HepG2 (cell line): ENCODE measurements around the gene DDRGK1. TPM values are rescaled to one million over a fixed set of nuclear protein-coding genes. Genes with fewer than 3 reads are reported as not detected.

Source experiments
- FOXK2 ChIP-seq: fragments of 450-650 bp; IDR thresholded peaks from 2 replicates; pipeline ENCODE4 v1.6.1; 2016
- GMEB1 ChIP-seq: sonication (generic); formaldehyde crosslinking; IDR thresholded peaks from 2 replicates; pipeline ENCODE4 v1.5.1; 2020; ENCODE audit warnings: missing genetic modification reagents, mild to moderate bottlenecking, borderline replicate concordance
- HNF4A ChIP-seq: sonication (generic); formaldehyde crosslinking; IDR thresholded peaks from 2 replicates; pipeline ENCODE4 v1.4.0; 2020; ENCODE audit warnings: missing genetic modification reagents
- HNRNPUL1 ChIP-seq: fragments of 200-400 bp; formaldehyde crosslinking; IDR thresholded peaks from 2 replicates; pipeline ENCODE4 v1.6.1; 2017; ENCODE audit warnings: low read depth, mild to moderate bottlenecking, low read length, moderate library complexity
- MAFF ChIP-seq: IDR thresholded peaks from 2 replicates; pipeline ENCODE4 v1.6.1; 2011; ENCODE audit warnings: low read depth, low read length, improper control_type of control experiment
- NFKB2 ChIP-seq: sonication (generic); formaldehyde crosslinking; IDR thresholded peaks from 2 replicates; pipeline ENCODE4 v1.4.0; 2020; ENCODE audit warnings: missing genetic modification reagents, borderline replicate concordance
- POLR2A ChIP-seq, 2 experiments: IDR thresholded peaks; 2 replicates each; pipeline ENCODE4 v1.6.1; 2011; ENCODE audit warnings: low read depth in 2 of 2, low read length in 2 of 2, mild to moderate bottlenecking in 1 of 2, moderate library complexity in 1 of 2; ENCODE audit not compliant: insufficient read depth in 1 of 2
- POLR2AphosphoS2 ChIP-seq: IDR thresholded peaks from 2 replicates; pipeline ENCODE4 v1.6.1; 2011; ENCODE audit warnings: low read depth, low read length, improper control_type of control experiment
- RBM39 ChIP-seq: fragments of 200-400 bp; formaldehyde crosslinking; IDR thresholded peaks from one replicate; pipeline ENCODE4 v1.6.1; 2018; ENCODE audit warnings: antibody characterized with exemption, mild to moderate bottlenecking, low read depth, low read length; ENCODE audit not compliant: poor library complexity, severe bottlenecking
- RFX5 ChIP-seq: IDR thresholded peaks from 2 replicates; pipeline ENCODE4 v1.6.1; 2011; ENCODE audit warnings: low read depth, low read length, improper control_type of control experiment
- THAP8 ChIP-seq: sonication (generic); formaldehyde crosslinking; IDR thresholded peaks from 2 replicates; pipeline ENCODE4 v1.5.1; 2020; ENCODE audit warnings: missing genetic modification reagents, mild to moderate bottlenecking, borderline replicate concordance
- TOE1 ChIP-seq: sonication (generic); formaldehyde crosslinking; IDR thresholded peaks from 2 replicates; pipeline ENCODE4 v1.4.0; 2020; ENCODE audit warnings: mild to moderate bottlenecking, missing genetic modification reagents
- ZNF318 ChIP-seq: sonication (generic); formaldehyde crosslinking; IDR thresholded peaks from 2 replicates; pipeline ENCODE4 v1.4.0; 2020; ENCODE audit warnings: mild to moderate bottlenecking, missing genetic modification reagents
- ZNF564 ChIP-seq: sonication (generic); formaldehyde crosslinking; IDR thresholded peaks from 2 replicates; pipeline ENCODE4 v1.8.1; 2023; ENCODE audit warnings: mild to moderate bottlenecking, missing genetic modification reagents
- ZNF777 ChIP-seq: sonication (generic); formaldehyde crosslinking; IDR thresholded peaks from 2 replicates; pipeline ENCODE4 v1.4.0; 2020; ENCODE audit warnings: missing genetic modification reagents
- polyA plus RNA-seq, 8 experiments: library from polyadenylated mRNA; depleted of rRNA in 3 of 8; stranded (reverse) in 7 of 8; unstranded in 1 of 8; fragments of >200 nt; fragmentation: Illumina TruSeq in 4 of 8; extraction: Trizol in 4 of 8; gene quantifications; 2 replicates each; pipeline versions ENCODE4 v1.2.1 to v1.2.3, GENCODE V29; 2011 to 2016; ENCODE audit warnings: low read depth in 4 of 8, missing spikeins in 1 of 8, mixed read lengths in 1 of 8; ENCODE audit not compliant: insufficient read depth in 1 of 8
- total RNA-seq, 5 experiments: library from RNA; depleted of rRNA; stranded (reverse); fragments of >200 nt; fragmentation: Illumina TruSeq; extraction: Trizol; gene quantifications; 2 replicates each; pipeline ENCODE4 v1.2.3, GENCODE V29; 2016; ENCODE audit warnings: low read depth in 1 of 5
- TF ChIP-seq, protein P1 (sequence below): sonication (generic); formaldehyde crosslinking; IDR thresholded peaks from 2 replicates; pipeline ENCODE4 v1.4.0; 2020; ENCODE audit warnings: mild to moderate bottlenecking, missing genetic modification reagents, borderline replicate concordance
- TF ChIP-seq, protein P2 (sequence below): sonication (generic); formaldehyde crosslinking; IDR thresholded peaks from 2 replicates; pipeline ENCODE4 v1.8.1; 2023; ENCODE audit warnings: mild to moderate bottlenecking, missing genetic modification reagents

The DDRGK1 gene
- total and polyA plus RNA-seq, 2 of the 13 experiments (the other 11 are each of a cell fraction or from before 2014, with no cell fraction given): 96.7 to 149 TPM

- TF ChIP-seq GMEB1: no peak
- TF ChIP-seq POLR2AphosphoS2: no peak
- TF ChIP-seq ZNF318 (CRISPR knock-in tag): 0 out of 2 replicates have a peak, but pooled peaks have one; percentile 61
- TF ChIP-seq NFKB2 (CRISPR knock-in tag): no peak
- no peak for TF ChIP-seq FOXK2
- TF ChIP-seq ZNF777: no peak
- no peak for TF ChIP-seq ZNF564 (CRISPR knock-in tag)
- no peak for TF ChIP-seq TOE1 (CRISPR knock-in tag)
- no peak for TF ChIP-seq RBM39
- TF ChIP-seq, protein P1, sequence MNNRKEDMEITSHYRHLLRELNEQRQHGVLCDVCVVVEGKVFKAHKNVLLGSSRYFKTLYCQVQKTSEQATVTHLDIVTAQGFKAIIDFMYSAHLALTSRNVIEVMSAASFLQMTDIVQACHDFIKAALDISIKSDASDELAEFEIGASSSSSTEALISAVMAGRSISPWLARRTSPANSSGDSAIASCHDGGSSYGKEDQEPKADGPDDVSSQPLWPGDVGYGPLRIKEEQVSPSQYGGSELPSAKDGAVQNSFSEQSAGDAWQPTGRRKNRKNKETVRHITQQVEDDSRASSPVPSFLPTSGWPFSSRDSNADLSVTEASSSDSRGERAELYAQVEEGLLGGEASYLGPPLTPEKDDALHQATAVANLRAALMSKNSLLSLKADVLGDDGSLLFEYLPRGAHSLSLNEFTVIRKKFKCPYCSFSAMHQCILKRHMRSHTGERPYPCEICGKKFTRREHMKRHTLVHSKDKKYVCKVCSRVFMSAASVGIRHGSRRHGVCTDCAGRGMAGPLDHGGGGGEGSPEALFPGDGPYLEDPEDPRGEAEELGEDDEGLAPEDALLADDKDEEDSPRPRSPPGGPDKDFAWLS (CRISPR knock-in tag): 0 out of 2 replicates have a peak, but pooled peaks have one; percentile 60
- TF ChIP-seq, protein P2, sequence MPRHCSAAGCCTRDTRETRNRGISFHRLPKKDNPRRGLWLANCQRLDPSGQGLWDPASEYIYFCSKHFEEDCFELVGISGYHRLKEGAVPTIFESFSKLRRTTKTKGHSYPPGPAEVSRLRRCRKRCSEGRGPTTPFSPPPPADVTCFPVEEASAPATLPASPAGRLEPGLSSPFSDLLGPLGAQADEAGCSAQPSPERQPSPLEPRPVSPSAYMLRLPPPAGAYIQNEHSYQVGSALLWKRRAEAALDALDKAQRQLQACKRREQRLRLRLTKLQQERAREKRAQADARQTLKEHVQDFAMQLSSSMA: no peak
- no peak for TF ChIP-seq MAFF
- no peak for TF ChIP-seq RFX5
- no peak for TF ChIP-seq HNF4A (CRISPR knock-in tag)
- no peak for TF ChIP-seq THAP8 (CRISPR knock-in tag)
- TF ChIP-seq POLR2A (IDR thresholded peaks at IDR 0.05; ENCODE audit: insufficient read depth in 1 of 2, low read depth in 2 of 2, low read length in 2 of 2): 0 out of 4 replicates have a peak, but pooled peaks of 1 of the 2 experiments have one; percentile 4
- no peak for TF ChIP-seq HNRNPUL1
Measured at GRCh38 chr20:3194617-3195280, 9.7 kb downstream of the DDRGK1 start (continued).
